ENCODE results near the gene CLEC1B.
"Not testable (repeated sequence)": the region's sequence is repeated elsewhere in the genome, so short reads cannot be mapped to it uniquely, and the experiment has no call there.

CLEC1B gene

GRCh38 chr12:9975614-9976013 lies 23.3 kb downstream of the CLEC1B start:
- H3K4me3 ChIP-seq (replicated peaks; ENCODE audit: low read depth, low read length), result no peak overlapping the region
- no peak for DNase-seq (ENCODE audit: low read depth)
- no peak for TF ChIP-seq CTCF (IDR thresholded peaks at IDR 0.05; ENCODE audit: low read length, missing control alignments)

- not testable (repeated sequence) for DNase-seq (ENCODE audit: low read depth); H3K4me3 ChIP-seq (replicated peaks; ENCODE audit: low read depth, low read length)
Measured at GRCh38 chr12:9974731-9975130, 24.2 kb downstream of the CLEC1B start.

- DNase-seq (ENCODE audit: low read depth), result no peak
- TF ChIP-seq CTCF (IDR thresholded peaks at IDR 0.05; ENCODE audit: low read length, missing control alignments), result no peak
- H3K4me3 ChIP-seq (replicated peaks; ENCODE audit: low read depth, low read length), result no peak overlapping the region
Measured at GRCh38 chr12:9973949-9974348, 25.0 kb downstream of the CLEC1B start.

GRCh38 chr12:9971181-9971580 lies 27.7 kb downstream of the CLEC1B start, which contains the start of gene CLEC12A:
TSS of gene CLEC12A (plus strand) at chr12:9971409. CDS start at chr12:9971597, 188 bp downstream.
- no peak for TF ChIP-seq CTCF (IDR thresholded peaks at IDR 0.05; ENCODE audit: low read length, missing control alignments)
- H3K4me3 ChIP-seq (replicated peaks; ENCODE audit: low read depth, low read length), result no peak within 1 kb of the TSS
- no peak for DNase-seq (ENCODE audit: low read depth)

GRCh38 chr12:9969673-9970072 lies 29.2 kb downstream of the CLEC1B start:
- TF ChIP-seq CTCF (IDR thresholded peaks at IDR 0.05; ENCODE audit: low read length, missing control alignments), result no peak
- no peak for DNase-seq (ENCODE audit: low read depth)
- no peak overlapping the region for H3K4me3 ChIP-seq (replicated peaks; ENCODE audit: low read depth, low read length)

- TF ChIP-seq CTCF (IDR thresholded peaks at IDR 0.05; ENCODE audit: low read length, missing control alignments), result no peak
Measured at GRCh38 chr12:9961901-9962300, 37.0 kb downstream of the CLEC1B start.

GRCh38 chr12:9961106-9961505 lies 37.8 kb downstream of the CLEC1B start:
- no peak overlapping the region for H3K4me3 ChIP-seq (replicated peaks; ENCODE audit: low read depth, low read length)
- DNase-seq (ENCODE audit: low read depth), result no peak
- TF ChIP-seq CTCF (IDR thresholded peaks at IDR 0.05; ENCODE audit: low read length, missing control alignments), result no peak

More at GRCh38 chr12:9961901-9962300, 37.0 kb downstream of the CLEC1B start:
- no peak overlapping the region for H3K4me3 ChIP-seq (replicated peaks; ENCODE audit: low read depth, low read length)
- DNase-seq (ENCODE audit: low read depth), result no peak

Data from fibroblast of pulmonary artery (primary cell).